AG04449 (cell line): ENCODE measurements around the gene CPT1A.
A peak's percentile ranks its signal among the peaks of the same experiment; 100 is the strongest.

ENCODE experiments used
- CTCF ChIA-PET: fragments of 350-600 bp; formaldehyde crosslinking; extraction: SDS; loops from one replicate; lab custom pipeline; 2021; ENCODE audit warnings: antibody characterized with exemption; lab: Yijun Ruan, JAX
- POLR2A ChIA-PET: fragments of 400-600, 350-600 bp; formaldehyde crosslinking; extraction: SDS; loops from one replicate; lab custom pipeline; 2020; ENCODE audit warnings: antibody characterized with exemption, inconsistent platforms; lab: Yijun Ruan, JAX
- DNase-seq: peaks from one replicate; pipeline ENCODE4 v3.0.0-alpha.2; 2010; ENCODE audit warnings: low read depth, low spot score
- H3K4me3 ChIP-seq: 2 replicates; pipeline ENCODE4 v1.5.1; 2011; ENCODE audit warnings: low read depth, mild to moderate bottlenecking, control low read depth, low read length
- CTCF ChIP-seq: IDR thresholded peaks from one replicate; pipeline ENCODE4 v1.5.1; 2011; ENCODE audit warnings: mild to moderate bottlenecking, moderate library complexity, low read length, control low read depth, inconsistent platforms; ENCODE audit not compliant: insufficient read depth; ENCODE audit errors: missing control alignments

The CPT1A gene

GRCh38 chr11:68842427-68843051 is 823 bp upstream of the CPT1A start:
- CTCF ChIA-PET = interaction anchor here (1.1 to 1.5 kb wide), 7 partner anchors 9 to 48 kb away, joined by 3 to 5 read pairs (median 4); no protein-coding TSS in a partner anchor
- no peak for TF ChIP-seq CTCF
- DNase-seq = no peak
- POLR2A ChIA-PET = interaction anchor here (0.6 to 1.4 kb wide), 2 partner anchors 10 to 47 kb away, joined by 3 to 4 read pairs; no protein-coding TSS in a partner anchor
- H3K4me3 ChIP-seq = peak overlapping the region; percentile 67

GRCh38 chr11:68840661-68841653 is 759 bp downstream of the CPT1A start:
- CTCF ChIA-PET = interaction anchor here (1.5 kb wide), 1 partner anchor 49 kb away, joined by 5 read pairs; no protein-coding TSS in a partner anchor
- POLR2A ChIA-PET = interaction anchor here (1.4 kb wide), 1 partner anchor 49 kb away, joined by 4 read pairs; no protein-coding TSS in a partner anchor
- no peak for DNase-seq

GRCh38 chr11:68839911-68840641 is 1.6 kb downstream of the CPT1A start:
- ChIA-PET CTCF (interaction anchor here (1.0 kb wide), 1 partner anchor 50 kb away, joined by 3 read pairs; no protein-coding TSS in a partner anchor), POLR2A (no interaction called here)
- no peak for TF ChIP-seq CTCF
- H3K4me3 ChIP-seq = peak overlapping the region; percentile 76
- no peak for DNase-seq

More at GRCh38 chr11:68840661-68841653, 759 bp downstream of the CPT1A start:
- TF ChIP-seq CTCF = no peak
- H3K4me3 ChIP-seq = peak overlapping the region; percentile 76

- DNase-seq = peak; percentile 50
- no peak for TF ChIP-seq CTCF
- ChIA-PET POLR2A (no interaction called here), CTCF (interaction anchor here (1.0 to 1.2 kb wide), 3 partner anchors 21 to 51 kb away, joined by 3 read pairs; no protein-coding TSS in a partner anchor)
- H3K4me3 ChIP-seq = peak overlapping the region; percentile 76
These were observed 2.5 kb downstream of the CPT1A start for GRCh38 chr11:68839054-68839865.

GRCh38 chr11:68838572-68838964 is 3.1 kb downstream of the CPT1A start:
- CTCF ChIA-PET = interaction anchor here (1.1 to 1.2 kb wide), 2 partner anchors 20 to 40 kb away, joined by 3 read pairs; no protein-coding TSS in a partner anchor
- POLR2A ChIA-PET = no interaction called here
- peak overlapping the region; percentile 76 for H3K4me3 ChIP-seq
- no peak for TF ChIP-seq CTCF
- no peak for DNase-seq
